AG04449 (cell line): ENCODE results near the gene MED4.

Experiments
- CTCF ChIA-PET: fragments of 350-600 bp; formaldehyde crosslinking; extraction: SDS; loops from one replicate; lab custom pipeline; 2021; ENCODE audit warnings: antibody characterized with exemption; lab: Yijun Ruan, JAX
- POLR2A ChIA-PET: fragments of 400-600, 350-600 bp; formaldehyde crosslinking; extraction: SDS; loops from one replicate; lab custom pipeline; 2020; ENCODE audit warnings: antibody characterized with exemption, inconsistent platforms; lab: Yijun Ruan, JAX
- DNase-seq: peaks from one replicate; pipeline ENCODE4 v3.0.0-alpha.2; 2010; ENCODE audit warnings: low read depth, low spot score
- H3K4me3 ChIP-seq: 2 replicates; pipeline ENCODE4 v1.5.1; 2011; ENCODE audit warnings: low read depth, mild to moderate bottlenecking, control low read depth, low read length
- CTCF ChIP-seq: IDR thresholded peaks from one replicate; pipeline ENCODE4 v1.5.1; 2011; ENCODE audit warnings: mild to moderate bottlenecking, moderate library complexity, low read length, control low read depth, inconsistent platforms; ENCODE audit not compliant: insufficient read depth; ENCODE audit errors: missing control alignments

Gene MED4

GRCh38 chr13:48116808-48117207 is 21.9 kb upstream of the MED4 start:
- DNase-seq: no peak
- POLR2A ChIA-PET: no interaction called here
- CTCF ChIA-PET: interaction anchor here (2.0 kb wide), 1 partner anchor 11 kb away, joined by 8 read pairs; no protein-coding TSS in a partner anchor
- TF ChIP-seq CTCF: no peak
- H3K4me3 ChIP-seq: no peak overlapping the region

DNA sequence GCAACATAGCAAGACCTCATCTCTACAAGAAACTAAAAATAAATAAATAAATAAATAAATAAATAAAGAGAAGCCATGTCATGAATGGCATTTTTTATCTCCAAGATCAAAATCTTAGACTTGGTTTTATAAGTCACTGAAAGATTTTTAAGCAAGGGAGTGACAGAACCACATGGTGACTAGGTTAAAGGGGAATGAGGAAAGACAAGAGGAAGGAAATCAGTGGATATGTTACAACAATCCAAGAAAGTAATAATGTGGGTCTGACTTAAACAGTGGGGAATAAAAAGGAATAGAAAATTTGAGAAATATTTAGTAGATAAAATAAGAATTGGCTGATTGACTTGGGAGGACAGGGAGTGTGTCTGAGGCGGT is 18.8 kb upstream of the MED4 start:
- no peak for TF ChIP-seq CTCF
- POLR2A ChIA-PET: no interaction called here
- no peak for DNase-seq
- no peak overlapping the region for H3K4me3 ChIP-seq
- CTCF ChIA-PET: no interaction called here

GRCh38 chr13:48112896-48113755 is 18.2 kb upstream of the MED4 start:
- H3K4me3 ChIP-seq: no peak overlapping the region
- CTCF ChIA-PET: interaction anchor here (0.9 to 1.1 kb wide), 3 partner anchors 14 to 75 kb away, joined by 3 read pairs; no protein-coding TSS in a partner anchor
- POLR2A ChIA-PET: no interaction called here
- TF ChIP-seq CTCF: no peak
- no peak for DNase-seq

GRCh38 chr13:48110931-48111721 is 16.2 kb upstream of the MED4 start:
- POLR2A ChIA-PET: no interaction called here
- no peak overlapping the region for H3K4me3 ChIP-seq
- no peak for TF ChIP-seq CTCF
- DNase-seq: no peak
- CTCF ChIA-PET: no interaction called here

DNA sequence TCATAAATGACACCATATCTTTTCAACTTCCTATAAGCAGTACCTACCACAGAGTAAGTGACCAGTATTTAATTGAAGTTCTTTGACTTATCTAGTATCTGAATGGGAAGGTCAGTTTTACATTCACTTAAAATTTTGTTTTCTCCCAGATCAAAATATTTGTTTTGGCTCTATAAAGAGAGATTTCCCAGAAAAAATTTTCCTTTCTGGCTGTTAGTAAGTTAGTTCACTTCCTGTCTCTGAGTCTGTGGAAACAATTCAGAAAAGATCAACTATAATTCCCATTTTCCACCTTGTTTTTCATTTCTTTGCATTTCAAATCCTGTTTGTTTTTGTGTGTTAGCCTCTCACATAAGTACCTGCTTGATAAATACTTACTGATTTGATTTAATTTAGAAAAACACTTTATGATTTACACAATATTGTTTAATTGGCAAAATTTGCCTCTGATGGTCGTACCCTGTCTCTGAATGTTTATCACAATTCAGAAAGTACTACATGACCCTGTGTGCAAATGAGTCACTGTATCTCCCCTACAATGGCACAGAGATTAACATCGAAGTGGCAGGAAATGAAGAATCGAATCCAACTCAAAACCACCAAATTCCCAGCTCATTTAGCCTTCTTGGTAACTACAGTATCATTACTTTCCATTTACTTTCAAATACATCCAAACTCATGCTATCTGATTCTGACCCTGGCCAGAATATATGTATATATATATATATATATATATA is 15.4 kb upstream of the MED4 start:
- ChIA-PET CTCF (no interaction called here), POLR2A (no interaction called here)
- no peak overlapping the region for H3K4me3 ChIP-seq
- no peak for TF ChIP-seq CTCF
- no peak for DNase-seq
